Activated CD4-positive, alpha-beta memory T cell treated with anti-CD3 and anti-CD28 coated beads for 36 hours (primary cell): ENCODE data around the gene TTLL8. TPM values are rescaled to one million over a fixed set of nuclear protein-coding genes. Genes with fewer than 3 reads are reported as not detected.

Source experiments
- CTCF ChIA-PET: fragments of 350-600 bp; sonication (Branson Sonifier 250); formaldehyde crosslinking; loops from one replicate; lab custom pipeline; 2021; ENCODE audit warnings: antibody characterized with exemption, inconsistent platforms; lab: Charles Lee
- POLR2A ChIA-PET: fragments of 350-600 bp; sonication (Branson Sonifier 250); formaldehyde crosslinking; loops from one replicate; lab custom pipeline; 2021; ENCODE audit warnings: antibody characterized with exemption; lab: Charles Lee
- DNase-seq: peaks from one replicate; pipeline ENCODE4 v3.0.0-alpha.2; 2020
- H3K27ac Mint-ChIP-seq: one replicate; pipeline ENCODE4 v1.8.0; 2021; ENCODE audit warnings: mixed read lengths
- H3K27me3 Mint-ChIP-seq: one replicate; pipeline ENCODE4 v1.8.0; 2021; ENCODE audit warnings: mixed read lengths
- H3K36me3 Mint-ChIP-seq: one replicate; pipeline ENCODE4 v1.8.0; 2021; ENCODE audit warnings: mixed read lengths
- H3K4me1 Mint-ChIP-seq: one replicate; pipeline ENCODE4 v1.8.0; 2021; ENCODE audit warnings: low read depth, mixed read lengths
- H3K4me3 Mint-ChIP-seq: one replicate; pipeline ENCODE4 v1.8.0; 2021; ENCODE audit warnings: mild to moderate bottlenecking, mixed read lengths
- H3K9me3 Mint-ChIP-seq: one replicate; pipeline ENCODE4 v1.8.0; 2021; ENCODE audit warnings: mixed read lengths
- intact Hi-C: fragments of 100-400 bp; cut with micrococcal nuclease; formaldehyde crosslinking; loops from one replicate; pipeline ENCODE4 v1.15.1; 2023
- total RNA-seq, 2 experiments: library from RNA; stranded (reverse); gene quantifications; one replicate each; pipeline ENCODE4 v1.2.3, GENCODE V29; 2021

TTLL8 gene
- total RNA-seq, 2 experiments from 2014 or later = not detected

DNA sequence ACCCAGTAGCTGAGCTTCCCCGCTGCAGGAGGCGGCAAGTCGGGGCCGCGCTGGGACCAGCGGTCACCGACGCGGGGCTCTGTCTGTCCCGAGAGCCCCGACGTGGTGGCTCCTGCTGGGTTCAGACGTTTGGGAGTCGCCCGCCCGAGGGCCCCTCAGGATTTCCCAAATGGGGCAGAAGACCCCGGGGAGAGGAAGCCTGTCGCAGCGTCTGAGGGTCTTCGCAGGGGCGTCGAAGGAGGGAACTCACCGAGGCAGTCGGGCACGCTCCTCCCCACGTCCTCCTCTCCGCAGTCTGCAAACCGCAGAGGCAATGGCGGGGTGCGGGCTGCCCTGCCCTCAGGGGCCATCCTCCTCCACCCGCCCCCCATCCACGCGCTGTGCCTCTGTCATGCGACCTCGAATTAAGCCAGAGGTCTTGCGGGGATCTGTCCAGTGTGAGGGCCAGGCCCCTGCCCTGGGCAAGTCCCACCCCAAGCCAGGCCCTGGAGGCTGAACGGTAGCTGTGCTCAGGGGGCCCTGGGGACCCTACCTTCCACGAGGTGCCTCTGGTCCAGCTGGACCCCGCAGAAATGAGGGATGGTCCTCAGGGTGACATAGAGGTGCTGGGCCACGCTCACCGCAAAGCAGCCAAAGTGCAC lies 58.0 kb downstream of the TTLL8 start:
- no peak for DNase-seq
- Mint-ChIP-seq H3K9me3 (no peaks in the 10 kb centered on the region), H3K27ac (no peak overlapping the region), H3K4me1 (peaks cover 15% of the 10 kb centered on the region), H3K27me3 (peaks cover 12% of the 10 kb centered on the region), H3K4me3 (no peak overlapping the region), H3K36me3 (no peaks in the 10 kb centered on the region)
- ChIA-PET POLR2A (interaction anchor here (0.8 kb wide), 1 partner anchor 14 kb away, joined by 3 read pairs; no protein-coding TSS in a partner anchor), CTCF (interaction anchor here (1.1 kb wide), 1 partner anchor 30 kb away, joined by 3 read pairs; no protein-coding TSS in a partner anchor)
- intact Hi-C loops = no loop called here

DNA sequence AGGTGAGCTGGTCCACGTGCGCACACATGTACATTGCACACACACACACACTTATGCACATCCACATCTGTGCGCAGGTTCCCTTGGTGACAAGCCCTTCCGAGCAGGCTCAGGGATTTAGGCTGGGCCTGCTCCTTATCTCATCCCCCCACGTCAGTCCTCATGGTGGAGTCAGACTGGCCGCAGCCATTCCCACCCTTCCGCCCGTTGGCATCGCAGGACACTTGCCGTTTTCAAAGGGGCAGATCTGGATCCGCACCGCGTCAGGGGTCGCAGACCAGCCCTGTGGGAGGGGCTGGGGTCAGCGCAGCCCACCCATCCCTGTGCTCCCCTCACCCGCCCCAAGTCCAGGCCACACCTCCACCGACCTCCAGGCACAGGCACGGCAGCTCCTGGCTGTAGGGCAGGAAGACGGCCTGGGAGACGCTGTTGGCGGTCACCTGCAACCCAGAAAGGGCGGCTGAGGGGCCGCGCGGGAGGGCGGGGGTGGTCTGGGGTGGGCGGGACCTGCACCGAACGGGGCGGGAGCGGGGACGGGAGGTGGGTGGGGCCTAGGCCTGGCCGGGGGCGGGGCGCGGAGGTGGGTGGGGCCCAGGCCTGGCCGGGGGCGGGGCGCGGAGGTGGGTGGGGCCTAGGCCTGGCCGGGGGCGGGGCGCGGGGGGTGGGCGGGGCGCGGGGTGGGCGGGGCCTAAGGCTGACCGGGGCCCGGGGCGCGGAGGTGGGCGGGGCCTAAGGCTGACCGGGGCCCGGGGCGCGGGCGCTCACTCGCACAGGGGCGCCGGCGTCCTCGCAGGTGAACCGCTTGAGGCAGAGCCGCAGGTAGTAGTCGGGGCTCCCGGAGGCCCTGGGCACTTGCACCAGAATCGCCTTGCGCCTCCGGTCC lies 58.8 kb downstream of the TTLL8 start:
- ChIA-PET CTCF (no interaction called here), POLR2A (no interaction called here)
- no peaks in the 10 kb centered on the region for H3K36me3 Mint-ChIP-seq
- H3K27ac Mint-ChIP-seq = no peak overlapping the region
- no peaks in the 10 kb centered on the region for H3K9me3 Mint-ChIP-seq
- H3K27me3 Mint-ChIP-seq = peaks cover 12% of the 10 kb centered on the region
- DNase-seq = peak; percentile 31
- H3K4me3 Mint-ChIP-seq = no peak overlapping the region
- intact Hi-C loops = no loop called here
- H3K4me1 Mint-ChIP-seq = peaks cover 8% of the 10 kb centered on the region

DNA sequence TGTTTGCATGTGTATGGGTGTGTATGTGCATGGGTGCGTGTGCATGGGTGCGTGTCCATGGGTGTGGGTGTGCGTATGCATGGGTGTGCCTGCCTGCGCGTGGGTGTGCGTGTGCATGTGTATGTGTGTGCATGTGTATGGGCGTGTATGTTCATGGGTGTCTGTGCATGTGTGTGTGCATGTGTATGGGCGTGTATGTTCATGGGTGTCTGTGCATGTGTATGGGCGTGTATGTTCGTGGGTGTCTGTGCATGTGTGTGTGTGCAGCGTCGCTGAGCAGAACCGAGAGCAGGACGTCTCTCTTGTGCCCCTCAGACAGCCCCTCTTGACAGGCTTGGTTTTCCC lies 59.4 kb downstream of the TTLL8 start:
- H3K27ac Mint-ChIP-seq = peak overlapping the region; percentile 29
- DNase-seq = no peak
- H3K9me3 Mint-ChIP-seq = no peaks in the 10 kb centered on the region
- no peaks in the 10 kb centered on the region for H3K36me3 Mint-ChIP-seq
- ChIA-PET POLR2A (no interaction called here), CTCF (no interaction called here)
- no peak overlapping the region for H3K4me3 Mint-ChIP-seq
- peaks cover 8% of the 10 kb centered on the region for H3K4me1 Mint-ChIP-seq
- H3K27me3 Mint-ChIP-seq = peaks cover 11% of the 10 kb centered on the region
- intact Hi-C loops = no loop called here

DNA sequence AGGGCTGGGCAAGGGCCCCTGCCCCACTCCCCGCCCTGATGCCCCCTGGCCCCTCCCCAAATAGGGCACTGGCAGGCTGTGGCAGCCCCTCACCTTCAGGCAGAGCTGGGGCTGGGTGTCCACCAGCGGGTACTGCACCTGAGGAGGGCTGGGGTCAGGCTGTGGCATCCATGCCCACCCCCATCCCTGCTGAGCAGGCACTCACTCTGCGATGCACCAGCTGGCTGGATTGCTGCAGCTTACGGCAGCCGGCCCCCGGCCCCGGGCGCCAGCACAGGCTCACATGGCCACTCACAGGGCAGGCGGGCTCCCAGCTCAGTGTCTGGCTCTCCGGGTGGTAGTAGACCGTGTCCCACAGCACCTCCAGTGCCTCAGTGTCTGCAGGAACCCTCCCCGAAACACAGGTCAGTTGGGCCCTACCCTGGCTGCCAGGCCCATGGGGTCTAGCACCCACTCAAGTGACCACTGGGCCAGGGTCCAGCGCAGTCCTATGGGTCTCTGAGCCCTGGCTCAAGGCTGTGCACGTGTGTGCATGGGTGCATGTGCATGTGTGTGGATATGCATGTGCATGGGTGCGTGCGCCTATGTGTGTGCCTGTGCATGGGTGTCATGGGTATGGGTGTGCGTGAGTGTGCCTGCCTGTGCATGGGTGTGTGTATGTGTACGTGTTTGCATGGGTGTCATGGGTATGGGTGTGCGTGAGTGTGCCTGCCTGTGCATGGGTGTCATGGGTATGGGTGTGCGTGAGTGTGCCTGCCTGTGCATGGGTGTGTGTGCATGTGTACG lies 60.0 kb downstream of the TTLL8 start:
- H3K9me3 Mint-ChIP-seq = no peaks in the 10 kb centered on the region
- no peaks in the 10 kb centered on the region for H3K36me3 Mint-ChIP-seq
- H3K4me1 Mint-ChIP-seq = peaks cover 13% of the 10 kb centered on the region
- CTCF ChIA-PET = interaction anchor here (1.2 to 8.7 kb wide), 2 partner anchors 18 to 33 kb away, joined by 4 to 119 read pairs; no protein-coding TSS in a partner anchor
- no peak overlapping the region for H3K4me3 Mint-ChIP-seq
- intact Hi-C loops = no loop called here
- peaks cover 10% of the 10 kb centered on the region for H3K27me3 Mint-ChIP-seq
- DNase-seq = no peak
- POLR2A ChIA-PET = no interaction called here
- peak overlapping the region; percentile 29 for H3K27ac Mint-ChIP-seq

DNA sequence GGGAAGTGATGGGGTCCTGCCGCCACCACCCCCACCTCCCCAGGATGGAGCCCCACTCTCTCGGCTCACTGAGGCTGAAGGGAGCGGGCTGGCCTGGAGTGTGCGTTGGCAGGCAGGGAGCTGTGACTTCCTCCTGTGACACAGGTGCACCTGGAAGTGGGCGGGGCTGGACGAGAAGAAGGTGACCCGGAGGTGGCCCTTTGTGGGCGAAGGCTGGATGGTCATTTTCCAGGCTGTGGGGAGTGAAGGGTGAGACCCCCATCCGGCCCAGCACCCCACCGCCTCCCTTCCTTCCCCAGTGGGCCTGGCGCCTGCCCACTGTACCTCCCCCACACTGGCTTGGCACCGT lies 60.9 kb downstream of the TTLL8 start:
- H3K27ac Mint-ChIP-seq = no peak overlapping the region
- intact Hi-C loops = no loop called here
- no peaks in the 10 kb centered on the region for H3K36me3 Mint-ChIP-seq
- no peaks in the 10 kb centered on the region for H3K9me3 Mint-ChIP-seq
- ChIA-PET CTCF (interaction anchor here (1.2 to 8.7 kb wide), 2 partner anchors 17 to 34 kb away, joined by 4 to 119 read pairs; no protein-coding TSS in a partner anchor), POLR2A (no interaction called here)
- peaks cover 8% of the 10 kb centered on the region for H3K27me3 Mint-ChIP-seq
- DNase-seq = peak; percentile 8
- peaks cover 10% of the 10 kb centered on the region for H3K4me1 Mint-ChIP-seq
- H3K4me3 Mint-ChIP-seq = no peak overlapping the region

DNA sequence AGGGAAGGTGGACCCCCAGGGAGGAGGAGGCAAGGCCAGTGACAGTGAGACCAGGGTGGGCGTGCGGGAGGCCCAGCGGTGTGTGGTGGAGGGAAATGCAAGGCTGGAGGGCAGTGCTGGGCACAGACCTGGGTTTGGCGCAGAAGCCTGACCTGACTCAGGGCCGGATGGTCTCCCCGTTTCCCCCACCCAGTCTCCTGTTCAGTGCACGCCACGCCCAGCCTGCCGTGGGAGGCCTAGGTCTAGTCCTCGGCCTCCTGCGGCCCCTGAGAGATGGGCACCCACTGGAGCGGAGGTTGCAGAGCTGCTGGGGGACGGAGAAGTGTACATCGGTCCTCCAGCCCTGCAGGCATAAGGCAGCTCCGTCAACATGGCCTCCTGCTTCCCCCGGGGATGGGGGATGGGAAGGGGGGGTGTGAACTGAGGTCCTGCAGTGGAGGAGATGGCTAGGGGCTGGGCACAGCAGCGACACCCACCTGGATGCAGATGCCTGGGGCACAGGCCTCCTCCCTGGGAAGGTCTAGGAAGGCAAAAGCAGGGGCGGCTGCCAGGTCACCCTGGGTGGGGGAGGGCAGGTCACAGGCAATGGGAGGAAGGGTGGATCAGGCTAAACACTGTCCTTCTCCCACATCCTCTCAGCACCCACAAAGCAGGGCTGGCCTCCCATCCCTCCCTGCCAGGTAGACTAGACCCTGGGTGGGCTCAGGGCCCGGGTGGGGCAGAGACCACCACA lies 61.4 kb downstream of the TTLL8 start:
- ChIA-PET CTCF (interaction anchor here (0.8 to 8.7 kb wide), 3 partner anchors 8 to 34 kb away, joined by 3 to 119 read pairs (median 6); no protein-coding TSS in a partner anchor), POLR2A (no interaction called here)
- no peak for DNase-seq
- Mint-ChIP-seq H3K9me3 (peaks cover 2% of the 10 kb centered on the region), H3K27ac (no peak overlapping the region), H3K27me3 (peaks cover 8% of the 10 kb centered on the region), H3K4me3 (no peak overlapping the region), H3K36me3 (no peaks in the 10 kb centered on the region), H3K4me1 (peaks cover 10% of the 10 kb centered on the region)
- intact Hi-C loops = no loop called here

DNA sequence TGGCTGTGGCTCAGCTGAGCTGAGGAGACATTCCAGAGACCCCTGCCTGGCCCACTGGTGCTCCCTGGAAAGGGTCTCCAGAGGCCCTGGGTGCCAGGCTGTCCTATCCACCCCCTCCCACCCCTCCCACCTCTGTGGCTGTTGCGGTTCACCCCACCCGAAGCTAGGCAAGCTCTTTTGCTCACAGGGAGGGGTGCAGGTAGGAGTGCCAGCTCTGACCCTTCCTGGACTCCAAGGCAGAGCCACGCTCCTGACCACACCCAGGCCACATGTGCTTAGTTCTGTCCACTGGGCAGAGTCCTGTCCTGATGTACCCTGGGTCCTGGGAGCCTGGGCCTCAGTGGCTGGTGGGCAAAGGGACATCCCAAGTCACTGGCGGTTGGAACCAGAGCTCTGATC lies 62.0 kb downstream of the TTLL8 start:
- peaks cover 8% of the 10 kb centered on the region for H3K27me3 Mint-ChIP-seq
- ChIA-PET CTCF (interaction anchor here (0.8 to 8.7 kb wide), 3 partner anchors 8 to 35 kb away, joined by 3 to 119 read pairs (median 6); no protein-coding TSS in a partner anchor), POLR2A (no interaction called here)
- H3K27ac Mint-ChIP-seq = no peak overlapping the region
- intact Hi-C loops = no loop called here
- peaks cover 10% of the 10 kb centered on the region for H3K4me1 Mint-ChIP-seq
- no peak overlapping the region for H3K4me3 Mint-ChIP-seq
- peaks cover 6% of the 10 kb centered on the region for H3K9me3 Mint-ChIP-seq
- H3K36me3 Mint-ChIP-seq = peaks cover under 1% of the 10 kb centered on the region
- no peak for DNase-seq

DNA sequence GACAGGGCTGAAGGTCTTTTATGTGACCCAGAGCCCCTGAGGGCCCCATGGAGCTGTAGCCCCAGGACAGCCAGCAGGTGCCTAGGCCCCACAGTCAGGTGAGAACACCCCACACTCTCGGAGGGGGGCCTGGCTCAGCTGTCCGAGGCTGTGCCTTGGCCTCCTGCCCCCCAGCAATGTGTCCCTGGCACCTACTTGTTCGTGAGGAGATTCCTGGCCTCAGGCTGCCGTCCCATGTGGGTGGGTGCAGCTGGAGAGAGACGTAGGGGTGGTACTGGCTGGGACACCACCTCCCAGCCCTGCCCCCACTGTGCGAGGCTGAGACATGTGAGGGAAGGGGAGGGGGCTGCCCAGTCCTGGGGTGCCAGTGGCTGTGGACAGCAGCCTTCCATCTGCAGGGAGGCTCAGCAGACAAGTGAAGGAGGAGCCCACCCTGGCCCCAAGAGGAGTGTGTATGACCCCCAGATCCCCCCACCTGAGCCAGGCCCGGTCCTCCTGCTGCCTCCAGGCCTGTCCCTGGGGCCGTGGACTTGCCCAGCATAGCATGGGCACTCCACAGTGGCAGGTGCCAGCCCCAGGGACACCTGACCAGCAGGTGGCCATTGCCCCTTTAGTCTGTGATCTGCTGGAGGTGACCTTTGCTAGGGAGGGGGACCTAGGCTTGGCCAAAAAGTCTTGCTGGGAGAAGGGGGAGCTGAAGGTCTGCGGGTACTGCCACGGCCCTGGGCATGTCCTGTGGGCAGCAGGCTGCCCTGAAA lies 62.6 kb downstream of the TTLL8 start:
- Mint-ChIP-seq H3K27ac (no peak overlapping the region), H3K4me1 (peaks cover 10% of the 10 kb centered on the region), H3K27me3 (peaks cover 6% of the 10 kb centered on the region), H3K4me3 (no peak overlapping the region), H3K9me3 (peaks cover 12% of the 10 kb centered on the region), H3K36me3 (peaks cover 3% of the 10 kb centered on the region)
- ChIA-PET CTCF (interaction anchor here (0.8 to 8.7 kb wide), 5 partner anchors 9 to 228 kb away, joined by 3 to 119 read pairs (median 5); no protein-coding TSS in a partner anchor), POLR2A (no interaction called here)
- intact Hi-C loops = no loop called here
- no peak for DNase-seq

DNA sequence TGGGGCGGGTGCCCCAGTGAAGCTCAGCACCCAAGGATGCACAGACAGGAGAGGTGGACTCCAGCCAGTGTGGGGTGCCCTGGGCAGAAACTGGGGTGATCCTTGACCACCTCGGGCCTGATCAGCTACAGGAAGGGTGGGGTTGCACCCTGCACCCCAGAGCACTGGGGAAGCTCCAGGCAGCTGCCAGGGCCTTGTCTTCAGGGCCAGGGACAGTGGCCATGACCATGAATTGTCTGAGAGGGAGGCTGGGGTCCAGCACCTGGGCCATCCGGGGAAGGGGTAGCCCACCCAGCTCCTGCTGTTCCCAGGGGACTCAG lies 63.1 kb downstream of the TTLL8 start:
- Mint-ChIP-seq H3K9me3 (peaks cover 16% of the 10 kb centered on the region), H3K4me3 (no peak overlapping the region), H3K27ac (no peak overlapping the region), H3K27me3 (peaks cover 6% of the 10 kb centered on the region), H3K4me1 (peaks cover 10% of the 10 kb centered on the region), H3K36me3 (peaks cover 6% of the 10 kb centered on the region)
- ChIA-PET CTCF (interaction anchor here (0.6 to 8.7 kb wide), 6 partner anchors 11 to 227 kb away, joined by 3 to 119 read pairs (median 6); no protein-coding TSS in a partner anchor), POLR2A (no interaction called here)
- no peak for DNase-seq
- intact Hi-C loops = no loop called here

DNA sequence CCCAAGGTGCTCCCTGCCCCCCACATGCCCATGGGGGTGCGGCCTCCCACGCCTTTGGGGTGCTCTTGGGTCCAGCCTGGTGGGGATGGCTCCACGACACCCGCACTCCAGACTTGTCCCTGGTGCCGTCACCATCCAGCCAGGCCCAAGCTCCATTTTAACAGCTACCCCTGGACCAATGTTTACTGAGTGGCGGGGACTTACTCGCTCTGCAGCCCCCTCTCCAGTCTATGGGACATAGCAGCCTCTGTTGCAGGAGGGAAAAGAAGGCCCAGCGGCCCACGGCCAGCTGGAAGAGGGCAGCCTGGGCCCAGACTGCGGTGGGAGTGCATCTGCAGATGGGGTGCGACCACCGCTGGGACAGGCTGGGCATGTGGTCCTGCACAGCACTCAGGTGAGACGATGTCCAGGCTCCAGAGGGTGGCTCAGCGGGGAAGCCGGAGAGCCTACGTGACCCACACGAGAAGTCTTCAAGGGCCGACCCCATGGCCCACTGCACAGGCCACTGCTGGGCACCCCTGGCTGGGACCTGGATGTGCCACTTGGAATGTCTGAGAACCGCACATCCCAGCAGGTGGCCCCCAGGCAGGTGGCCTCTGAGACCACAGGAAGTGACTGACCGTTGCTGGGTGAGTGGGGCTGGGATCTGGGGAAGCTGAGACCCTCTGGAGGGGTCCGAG lies 63.6 kb downstream of the TTLL8 start:
- DNase-seq = no peak
- H3K4me1 Mint-ChIP-seq = peaks cover 10% of the 10 kb centered on the region
- no peak overlapping the region for H3K27ac Mint-ChIP-seq
- ChIA-PET POLR2A (interaction anchor here (1.2 kb wide), 1 partner anchor 33 kb away, joined by 3 read pairs; no protein-coding TSS in a partner anchor), CTCF (interaction anchor here (0.6 to 8.7 kb wide), 11 partner anchors 8 to 227 kb away, joined by 3 to 119 read pairs (median 12); partner anchors contain the start of gene IL17REL)
- intact Hi-C loops = no loop called here
- H3K9me3 Mint-ChIP-seq = peaks cover 18% of the 10 kb centered on the region
- H3K4me3 Mint-ChIP-seq = no peak overlapping the region
- peaks cover 6% of the 10 kb centered on the region for H3K27me3 Mint-ChIP-seq
- H3K36me3 Mint-ChIP-seq = peaks cover 6% of the 10 kb centered on the region
